Measurements from ENCODE around the gene ARRB2.

The ARRB2 gene

DNA sequence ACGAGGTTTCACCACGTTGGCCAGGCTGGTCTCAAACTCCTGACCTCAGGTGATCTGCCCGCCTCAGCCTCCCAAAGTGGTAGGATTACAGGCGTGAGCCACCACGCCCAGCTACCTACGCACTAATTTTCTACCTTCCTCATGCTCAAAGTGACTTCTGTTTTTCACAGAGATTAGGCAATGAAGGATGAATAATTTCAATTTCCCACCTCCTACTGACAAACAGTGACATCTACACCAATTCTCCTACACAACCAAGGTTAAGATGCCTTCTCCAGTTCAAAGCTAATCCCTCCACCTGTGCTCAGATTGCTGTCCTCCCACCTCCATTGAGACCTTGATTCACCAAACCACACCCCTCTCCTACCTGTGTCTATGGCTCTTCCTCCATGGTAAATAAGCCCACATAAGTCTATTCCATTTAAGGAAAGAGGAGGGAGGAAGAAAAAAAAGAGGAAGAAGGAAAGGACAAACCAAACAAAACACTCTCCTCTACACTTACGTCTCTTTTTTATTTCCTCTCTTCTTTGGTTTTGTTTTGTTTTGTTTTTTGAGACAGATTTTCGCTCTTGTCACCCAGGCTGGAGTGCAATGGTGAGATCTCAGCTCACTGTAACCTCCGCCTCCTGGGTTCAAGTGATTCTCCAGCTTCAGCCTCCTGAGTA lies 15.3 kb downstream of the ARRB2 start:
- TF ChIP-seq, protein P1, sequence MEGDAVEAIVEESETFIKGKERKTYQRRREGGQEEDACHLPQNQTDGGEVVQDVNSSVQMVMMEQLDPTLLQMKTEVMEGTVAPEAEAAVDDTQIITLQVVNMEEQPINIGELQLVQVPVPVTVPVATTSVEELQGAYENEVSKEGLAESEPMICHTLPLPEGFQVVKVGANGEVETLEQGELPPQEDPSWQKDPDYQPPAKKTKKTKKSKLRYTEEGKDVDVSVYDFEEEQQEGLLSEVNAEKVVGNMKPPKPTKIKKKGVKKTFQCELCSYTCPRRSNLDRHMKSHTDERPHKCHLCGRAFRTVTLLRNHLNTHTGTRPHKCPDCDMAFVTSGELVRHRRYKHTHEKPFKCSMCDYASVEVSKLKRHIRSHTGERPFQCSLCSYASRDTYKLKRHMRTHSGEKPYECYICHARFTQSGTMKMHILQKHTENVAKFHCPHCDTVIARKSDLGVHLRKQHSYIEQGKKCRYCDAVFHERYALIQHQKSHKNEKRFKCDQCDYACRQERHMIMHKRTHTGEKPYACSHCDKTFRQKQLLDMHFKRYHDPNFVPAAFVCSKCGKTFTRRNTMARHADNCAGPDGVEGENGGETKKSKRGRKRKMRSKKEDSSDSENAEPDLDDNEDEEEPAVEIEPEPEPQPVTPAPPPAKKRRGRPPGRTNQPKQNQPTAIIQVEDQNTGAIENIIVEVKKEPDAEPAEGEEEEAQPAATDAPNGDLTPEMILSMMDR (IDR thresholded peaks at IDR 0.05; ENCODE audit: low read depth, low read length, missing control alignments): no peak
- DNase-seq (ENCODE audit: extremely low read depth, low read depth): no peak
- no peak overlapping the region for H3K4me3 ChIP-seq (replicated peaks; ENCODE audit: low read depth, low read length)

DNA sequence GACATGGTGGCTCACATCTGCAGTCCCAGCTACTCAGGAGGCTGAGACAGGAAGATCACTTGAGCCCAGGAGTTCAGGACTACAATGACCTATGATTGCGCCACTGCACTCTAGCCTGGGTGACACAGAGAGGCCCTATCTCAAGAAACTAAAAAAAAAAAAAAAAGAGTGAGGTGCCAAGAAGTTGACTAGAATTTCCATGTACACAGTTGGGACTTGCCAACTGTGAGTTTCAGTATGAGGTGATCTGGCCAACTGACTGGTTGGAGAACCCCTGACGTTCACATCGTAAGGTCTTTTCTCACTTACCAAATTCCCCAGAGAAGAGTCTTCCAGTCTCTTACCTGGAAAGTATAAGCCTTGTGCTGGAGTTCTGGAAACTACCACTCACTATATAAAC lies 17.7 kb downstream of the ARRB2 start:
- no peak for DNase-seq (ENCODE audit: extremely low read depth, low read depth)
- TF ChIP-seq, protein P1 (IDR thresholded peaks at IDR 0.05; ENCODE audit: low read depth, low read length, missing control alignments): no peak
- H3K4me3 ChIP-seq (replicated peaks; ENCODE audit: low read depth, low read length): no peak overlapping the region

DNA sequence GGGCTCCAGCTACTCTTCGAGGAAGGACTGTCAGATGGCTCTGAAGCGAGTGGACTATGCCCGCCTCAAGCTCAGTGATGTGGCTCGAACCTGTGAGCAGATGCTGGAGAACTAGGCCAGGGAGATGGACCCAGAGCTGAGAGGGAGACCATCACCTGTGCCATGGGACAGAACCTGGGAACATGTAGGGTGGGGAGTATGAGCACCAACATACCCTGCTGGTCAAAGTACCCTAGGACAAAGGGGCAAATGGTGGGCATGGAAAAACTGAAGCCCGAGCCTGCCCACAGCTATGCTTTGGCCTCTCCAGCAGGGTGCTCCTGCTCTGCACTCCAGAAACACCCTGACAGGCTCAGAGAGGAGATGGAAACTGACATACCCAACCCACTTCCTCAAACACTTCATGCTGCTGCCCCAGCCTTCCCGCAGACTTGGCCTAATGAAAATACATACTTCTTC lies 22.7 kb downstream of the ARRB2 start:
- no peak for DNase-seq (ENCODE audit: extremely low read depth, low read depth)

DNA sequence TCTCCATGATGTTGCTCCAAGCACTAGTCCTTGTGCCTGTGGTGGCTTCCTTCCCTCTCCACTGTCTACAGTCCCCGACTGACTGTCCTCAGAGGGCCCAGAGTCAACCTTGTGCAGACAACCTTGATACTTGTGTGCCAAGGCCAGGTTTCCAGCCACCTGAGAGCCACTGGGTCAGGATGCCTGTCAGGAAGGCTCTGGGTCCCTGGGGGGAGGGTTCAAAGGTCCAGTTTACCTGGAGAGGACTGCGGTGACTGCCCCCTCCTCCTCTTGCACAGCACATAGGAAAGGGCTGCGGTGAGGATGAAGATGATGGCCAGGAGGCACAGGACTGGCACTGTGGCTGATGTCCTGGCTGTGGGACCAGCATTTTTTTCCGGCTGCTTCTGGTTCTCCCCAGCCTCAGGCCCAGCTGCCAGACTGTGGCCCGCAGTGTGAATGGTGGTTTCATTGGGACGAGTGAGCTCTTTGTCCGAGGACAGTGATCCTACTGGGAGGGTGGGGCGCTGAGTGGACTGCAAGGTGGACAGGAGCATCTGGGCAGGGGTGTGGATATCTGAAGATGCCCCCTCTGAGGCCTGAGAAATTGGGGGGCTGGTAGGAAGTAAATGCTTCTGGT lies 24.5 kb downstream of the ARRB2 start:
- DNase-seq (ENCODE audit: extremely low read depth, low read depth): no peak

More for the DNA sequence above, 22.7 kb downstream of the ARRB2 start:
- TF ChIP-seq, protein P1 (IDR thresholded peaks at IDR 0.05; ENCODE audit: low read depth, low read length, missing control alignments): no peak
- H3K4me3 ChIP-seq (replicated peaks; ENCODE audit: low read depth, low read length): no peak overlapping the region

DNA sequence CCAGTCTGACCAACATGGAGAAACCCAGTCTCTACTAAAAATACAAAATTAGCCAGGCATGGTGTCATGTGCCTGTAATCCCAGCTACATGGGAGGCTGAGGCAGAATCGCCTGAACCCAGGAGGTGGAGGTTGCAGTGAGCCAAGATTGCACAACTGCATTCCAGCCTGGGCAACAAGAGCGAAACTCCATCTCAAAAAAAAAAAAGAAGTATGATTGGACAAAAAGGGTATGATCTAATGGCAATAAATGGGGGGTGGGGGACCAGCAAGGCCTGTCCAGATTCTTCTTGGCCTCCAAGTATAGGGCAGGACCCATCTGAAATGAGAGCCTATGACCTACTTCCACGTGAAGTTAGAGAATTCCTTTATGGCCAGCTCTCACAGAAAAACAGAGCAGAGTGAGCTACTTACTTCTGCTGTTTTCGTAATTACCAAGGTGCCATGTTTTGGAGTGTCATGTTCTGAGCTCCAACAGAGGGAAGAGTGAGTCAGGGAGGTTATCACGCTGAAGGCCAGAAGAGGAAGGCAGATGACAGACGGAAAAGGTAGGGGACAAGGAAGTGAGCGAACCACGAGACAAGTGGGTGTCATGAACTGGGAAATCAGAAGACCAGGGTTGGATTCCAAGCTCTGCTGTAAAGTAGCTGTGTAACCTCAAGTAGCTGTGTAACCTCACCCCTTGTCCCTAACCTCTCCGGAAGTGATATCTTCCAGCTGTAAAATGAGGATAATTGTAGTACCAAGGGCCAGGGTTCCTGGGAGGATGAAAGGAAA lies 25.6 kb downstream of the ARRB2 start:
- DNase-seq (ENCODE audit: extremely low read depth, low read depth): no peak
- no peak overlapping the region for H3K4me3 ChIP-seq (replicated peaks; ENCODE audit: low read depth, low read length)
- TF ChIP-seq, protein P1 (IDR thresholded peaks at IDR 0.05; ENCODE audit: low read depth, low read length, missing control alignments): no peak

More for the DNA sequence above, 24.5 kb downstream of the ARRB2 start:
- no peak overlapping the region for H3K4me3 ChIP-seq (replicated peaks; ENCODE audit: low read depth, low read length)
- TF ChIP-seq, protein P1 (IDR thresholded peaks at IDR 0.05; ENCODE audit: low read depth, low read length, missing control alignments): no peak

DNA sequence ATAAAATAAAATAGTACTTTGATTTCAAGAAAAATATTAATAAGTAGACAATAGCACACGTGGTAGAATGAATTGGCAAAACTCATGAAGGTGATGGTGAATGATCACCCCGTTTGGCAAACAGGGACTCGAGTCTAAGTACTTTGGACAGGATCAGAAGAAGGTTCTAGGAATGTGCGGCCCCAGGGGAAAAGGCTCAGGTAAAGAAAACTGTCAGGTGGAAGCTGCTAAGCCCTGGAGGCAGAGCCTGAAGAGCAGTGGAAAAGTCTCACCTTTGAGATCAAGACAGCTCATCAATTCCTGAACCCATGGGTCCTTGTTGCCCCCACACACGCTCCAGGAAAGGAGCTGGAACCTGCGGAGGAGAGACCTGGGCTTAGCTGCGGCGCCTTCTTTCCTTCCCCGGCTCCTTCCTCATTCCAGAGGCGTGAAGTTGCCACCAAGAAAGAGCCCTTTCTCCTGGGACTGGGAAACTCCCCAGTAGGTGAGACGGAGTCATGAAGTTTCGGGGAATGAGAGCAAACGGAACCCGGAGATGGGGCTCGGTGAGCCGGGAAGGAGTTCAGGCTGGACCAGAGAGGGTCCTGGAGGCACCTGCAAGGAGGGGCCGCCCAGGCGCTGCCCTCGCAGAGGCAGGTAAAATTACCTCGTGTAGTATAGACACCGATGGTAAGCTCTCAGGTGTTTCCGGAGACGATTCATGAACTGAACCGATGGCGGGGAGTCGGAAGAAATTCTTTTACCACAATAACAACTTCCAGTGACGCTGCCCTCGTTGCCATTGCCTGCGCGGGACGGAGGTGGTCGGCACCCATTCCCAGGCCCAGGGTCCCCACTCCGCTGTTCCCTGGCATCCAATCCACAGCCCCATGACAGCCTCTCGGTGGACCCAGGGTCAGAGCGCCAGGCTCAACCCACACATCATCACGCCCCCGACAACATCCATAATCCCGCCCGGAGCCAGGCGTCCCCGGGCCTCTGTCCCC lies 28.0 kb downstream of the ARRB2 start:
- H3K4me3 ChIP-seq (replicated peaks; ENCODE audit: low read depth, low read length): peak overlapping the region; percentile 59
- TF ChIP-seq, protein P1 (IDR thresholded peaks at IDR 0.05; ENCODE audit: low read depth, low read length, missing control alignments): no peak
- DNase-seq (ENCODE audit: extremely low read depth, low read depth): no peak

Data from HFF-Myc (cell line).